K562 (cell line): ENCODE results near the gene MCM9. TPM values are rescaled to one million over a fixed set of nuclear protein-coding genes. Genes with fewer than 3 reads are reported as not detected.
A peak's percentile ranks its signal among the peaks of the same experiment; 100 is the strongest.

Experiments
- BCLAF1 ChIP-seq, 2 experiments: fragments of 450-650 bp in 1 of 2; IDR thresholded peaks; 2 replicates each; pipeline ENCODE4 v1.6.1; 2011 to 2017; ENCODE audit warnings: low read depth in 2 of 2, antibody characterized with exemption in 1 of 2, borderline replicate concordance in 1 of 2, low read length in 1 of 2, mild to moderate bottlenecking in 1 of 2, mixed read lengths in 1 of 2; ENCODE audit not compliant: control insufficient read depth in 1 of 2
- CREB1 ChIP-seq, 2 experiments: sonication (generic) in 1 of 2; formaldehyde crosslinking in 1 of 2; IDR thresholded peaks; 2 replicates each; pipeline versions ENCODE4 v1.6.1 to v1.8.0; 2012 to 2022; ENCODE audit warnings: inconsistent platforms in 1 of 2, mild to moderate bottlenecking in 1 of 2, missing genetic modification reagents in 1 of 2, moderate library complexity in 1 of 2
- CXXC5 ChIP-seq: fragments of 250-450 bp; sonication (Bioruptor Pico); IDR thresholded peaks from 2 replicates; pipeline ENCODE4 v1.8.0; 2022; ENCODE audit warnings: inconsistent platforms, mild to moderate bottlenecking, moderate library complexity
- HBP1 ChIP-seq: fragments of 450-650 bp; formaldehyde crosslinking; IDR thresholded peaks from 2 replicates; pipeline ENCODE4 v1.4.0; 2022; ENCODE audit warnings: missing genetic modification characterization
- NRF1 ChIP-seq, 2 experiments: fragments of 450-650 bp; IDR thresholded peaks in 1 of 2; conservative IDR thresholded peaks in 1 of 2; 2 replicates each; pipeline ENCODE4 v1.6.1; 2014; ENCODE audit warnings: mild to moderate bottlenecking in 2 of 2
- POLR2A ChIP-seq: fragments of 450-650 bp; conservative IDR thresholded peaks from 2 replicates; pipeline ENCODE4 v1.6.1; 2016
- POLR2H ChIP-seq: IDR thresholded peaks from 2 replicates; pipeline ENCODE4 v1.6.1; 2016; ENCODE audit warnings: missing genetic modification characterization, low read depth, mild to moderate bottlenecking, control low read depth, missing compliant biosample characterization, moderate library complexity
- SAFB ChIP-seq: fragments of 200-400 bp; formaldehyde crosslinking; IDR thresholded peaks from 2 replicates; pipeline ENCODE4 v1.6.1; 2017; ENCODE audit warnings: low read depth, low read length, borderline replicate concordance
- TBL1XR1 ChIP-seq, 2 experiments: IDR thresholded peaks; 2 replicates each; pipeline ENCODE4 v1.6.1; 2012; ENCODE audit warnings: improper control_type of control experiment in 2 of 2, low read length in 2 of 2, mild to moderate bottlenecking in 1 of 2
- TEAD1 ChIP-seq, 2 experiments: fragments of 450-650 bp in 1 of 2; sonication (generic) in 1 of 2; formaldehyde crosslinking; IDR thresholded peaks; 2 replicates each; pipeline versions ENCODE4 v1.4.0 to v1.8.0; 2020 to 2022; ENCODE audit warnings: mild to moderate bottlenecking in 2 of 2, missing genetic modification reagents in 1 of 2
- TOE1 ChIP-seq, 2 experiments: fragments of 450-650 bp in 1 of 2; sonication (generic) in 1 of 2; formaldehyde crosslinking in 1 of 2; IDR thresholded peaks; 2 replicates each; pipeline versions ENCODE4 v1.7.1 to v1.8.0; 2016 to 2022; ENCODE audit warnings: borderline replicate concordance in 2 of 2, mild to moderate bottlenecking in 2 of 2, antibody characterized with exemption in 1 of 2, inconsistent platforms in 1 of 2, low read depth in 1 of 2, missing genetic modification reagents in 1 of 2, moderate library complexity in 1 of 2
- ZBTB49 ChIP-seq: sonication (generic); formaldehyde crosslinking; IDR thresholded peaks from 2 replicates; pipeline ENCODE4 v1.8.0; 2022; ENCODE audit warnings: missing genetic modification reagents, mild to moderate bottlenecking, borderline replicate concordance
- ZMIZ1 ChIP-seq, 2 experiments: fragments of 150-350 bp in 1 of 2; IDR thresholded peaks; 2 replicates each; pipeline ENCODE4 v1.6.1; 2012 to 2016; ENCODE audit warnings: low read depth in 2 of 2, low read length in 2 of 2, mild to moderate bottlenecking in 1 of 2, moderate library complexity in 1 of 2
- ZNF165 ChIP-seq: fragments of 250-450 bp; sonication (Bioruptor Pico); IDR thresholded peaks from 2 replicates; pipeline ENCODE4 v1.4.0; 2020; ENCODE audit warnings: borderline replicate concordance
- polyA plus RNA-seq, 8 experiments: library from polyadenylated mRNA; depleted of rRNA in 4 of 8; stranded (reverse) in 5 of 8; unstranded in 3 of 8; fragments of >200 nt; fragmentation: Nextera tagmentation in 2 of 8; fragmentation: Illumina TruSeq in 1 of 8; extraction: Ambion mirVana in 2 of 8; extraction: Trizol in 1 of 8; gene quantifications; 2 replicates each; pipeline versions ENCODE4 v1.2.1 to v1.2.3, GENCODE V29; 2011 to 2014; ENCODE audit warnings: inconsistent platforms in 1 of 8, missing spikeins in 1 of 8
- total RNA-seq, 7 experiments: library from RNA; depleted of rRNA in 6 of 7; stranded (reverse); fragments of >200 nt in 6 of 7; fragmentation: Illumina TruSeq in 2 of 7; extraction: Trizol in 2 of 7; gene quantifications; 2 replicates each; pipeline versions ENCODE4 v1.2.1 to v1.2.3, GENCODE V29; 2011 to 2021; ENCODE audit warnings: low replicate concordance in 1 of 7

Gene MCM9
- total and polyA plus RNA-seq, 9 of the 15 experiments (the other 6 are each of a cell fraction or from before 2014, with no cell fraction given), result 4.8 to 16.7 (median 11.6) TPM

GRCh38 chr6:118893807-118894424 is 41.0 kb downstream of the MCM9 start, which contains the start of gene ASF1A (continued):
- TF ChIP-seq TOE1 (IDR thresholded peaks at IDR 0.05; ENCODE audit: borderline replicate concordance) (peak; percentile 81; the same call in 1 of the 2 replicates), TOE1 (CRISPR knock-in tag; IDR thresholded peaks at IDR 0.05; ENCODE audit: borderline replicate concordance, low read depth) (no peak), HBP1 (CRISPR knock-in tag) (no peak), ZNF165 (CRISPR knock-in tag) (no peak), CREB1 (IDR thresholded peaks at IDR 0.05) (no peak), CREB1 (CRISPR knock-in tag; IDR thresholded peaks at IDR 0.05) (peak; percentile 15; the same call in 1 of the 2 replicates), ZBTB49 (CRISPR knock-in tag) (no peak), SAFB (peak; percentile 96), NRF1 (conservative IDR thresholded peaks at IDR 0.05 in 1 of 2, IDR thresholded peaks at IDR 0.05 in 1 of 2) (peak; percentile 66 to 75; a peak in 3 of 4 replicates), POLR2H (tag) (peak; percentile 86), CXXC5 (CRISPR knock-in tag) (peak; percentile 80), ZMIZ1 (IDR thresholded peaks at IDR 0.05; ENCODE audit: low read depth in 2 of 2, low read length in 2 of 2) (peak in 1 of 2 experiments; percentile 40; a peak in 1 of 4 replicates), TEAD1 (CRISPR knock-in tag; IDR thresholded peaks at IDR 0.05) (peak in 1 of 2 experiments; percentile 42; a peak in 1 of 4 replicates), TBL1XR1 (IDR thresholded peaks at IDR 0.05; ENCODE audit: low read length in 2 of 2) (peak; percentile 24 to 43; a peak in 2 of 4 replicates), POLR2A (peak; percentile 90), BCLAF1 (IDR thresholded peaks at IDR 0.05; ENCODE audit: borderline replicate concordance in 1 of 2, control insufficient read depth in 1 of 2, low read depth in 2 of 2, low read length in 1 of 2) (peak in 1 of 2 experiments; percentile 93; a peak in 2 of 4 replicates)
